ENCODE results near the gene PCGF3. TPM values are rescaled to one million over a fixed set of nuclear protein-coding genes. Genes with fewer than 3 reads are reported as not detected.

The PCGF3 gene
- polyA plus RNA-seq, 12 donors: 41.0 to 103 (median 56.2) TPM; not detected in 1

Other genes with a start within 250 kb of the PCGF3 start
- gene ZNF721, start 206.7 kb upstream of the PCGF3 start, polyA plus RNA-seq (ENCODE audit: insufficient read length in 12 of 12): 10 to 100 TPM in 11 of 12 donors, not detected in 1; 15.7 to 32.1 (median 24.5) TPM
- 10 to 100 TPM in 11 of 12 donors, not detected in 1; 25.1 to 57.2 (median 36.2) TPM for gene PIGG, start 206.6 kb upstream of the PCGF3 start, polyA plus RNA-seq (ENCODE audit: insufficient read length in 12 of 12)
- gene TMEM271, start 129.5 kb upstream of the PCGF3 start, polyA plus RNA-seq (ENCODE audit: insufficient read length in 12 of 12): under 1 TPM in 2 of 12 donors, not detected in 10; 0.19 to 0.74 TPM
- 10 to 100 TPM in 10 of 12 donors, 1 to 10 TPM in 1, not detected in 1; 9.2 to 34.5 (median 13.0) TPM for gene PDE6B, start 80.3 kb upstream of the PCGF3 start, polyA plus RNA-seq (ENCODE audit: insufficient read length in 12 of 12)
- gene ATP5ME, start 31.6 kb upstream of the PCGF3 start, polyA plus RNA-seq (ENCODE audit: insufficient read length in 12 of 12): 100 to 1,000 TPM in 11 of 12 donors, not detected in 1; 197 to 329 (median 273) TPM
- gene MYL5, start 31.3 kb upstream of the PCGF3 start, polyA plus RNA-seq (ENCODE audit: insufficient read length in 12 of 12): 1,000 to 10,000 TPM in 5 of 12 donors, 100 to 1,000 TPM in 6, not detected in 1; 215 to 1,381 (median 850) TPM
- gene SLC49A3, start 16.7 kb upstream of the PCGF3 start, polyA plus RNA-seq (ENCODE audit: insufficient read length in 12 of 12): 10 to 100 TPM in 8 of 12 donors, 1 to 10 TPM in 2, not detected in 2; 6.5 to 33.9 (median 24.1) TPM
- gene CPLX1, start 120.3 kb downstream of the PCGF3 start, polyA plus RNA-seq (ENCODE audit: insufficient read length in 12 of 12): 1 to 10 TPM in 1 of 12 donors, under 1 TPM in 9, not detected in 2; 0.12 to 1.7 (median 0.33) TPM
- gene GAK, start 226.5 kb downstream of the PCGF3 start, polyA plus RNA-seq (ENCODE audit: insufficient read length in 12 of 12): 10 to 100 TPM in 11 of 12 donors, not detected in 1; 21.9 to 63.2 (median 31.1) TPM
- gene TMEM175, start 226.6 kb downstream of the PCGF3 start, polyA plus RNA-seq (ENCODE audit: insufficient read length in 12 of 12): 10 to 100 TPM in 11 of 12 donors, not detected in 1; 12.9 to 45.9 (median 16.8) TPM

Data from muscle of arm (tissue), 12 donors.